ENCODE results near the gene MRFAP1.
"Not testable (repeated sequence)": the region's sequence is repeated elsewhere in the genome, so short reads cannot be mapped to it uniquely, and the experiment has no call there.

Gene MRFAP1

DNA sequence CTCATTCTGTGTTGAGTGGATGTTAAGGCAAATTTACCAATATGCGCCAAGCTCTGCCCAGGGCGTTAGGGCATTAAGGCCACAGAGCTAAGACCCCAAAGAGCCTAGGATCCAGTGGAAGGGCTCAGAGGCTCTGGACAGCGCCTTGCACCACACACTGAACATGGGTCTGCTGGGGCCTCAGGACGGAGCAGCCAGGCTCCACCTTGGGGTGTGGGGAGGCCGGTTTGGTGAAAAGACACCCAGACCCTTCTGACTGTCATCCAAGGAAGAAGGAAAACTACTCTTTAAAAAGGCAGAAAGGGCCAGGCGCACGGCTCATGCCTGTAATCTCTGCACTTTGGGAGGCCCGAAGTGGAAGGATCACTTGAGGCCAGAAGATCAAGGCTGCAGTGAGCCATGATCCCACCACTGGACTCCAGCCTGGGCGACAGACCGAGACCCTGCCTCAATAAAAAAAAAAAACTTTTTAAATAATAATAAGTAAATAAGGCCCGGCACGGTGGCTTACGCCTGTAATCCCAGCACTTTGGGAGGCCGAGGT lies 1.3 kb upstream of the MRFAP1 start:
- no peak for DNase-seq

GRCh38 chr4:6641164-6641970 lies 882 bp downstream of the MRFAP1 start:
- peak; percentile 68 for DNase-seq

GRCh38 chr4:6641971-6642320 lies 1.5 kb downstream of the MRFAP1 start:
- no peak for DNase-seq

DNA sequence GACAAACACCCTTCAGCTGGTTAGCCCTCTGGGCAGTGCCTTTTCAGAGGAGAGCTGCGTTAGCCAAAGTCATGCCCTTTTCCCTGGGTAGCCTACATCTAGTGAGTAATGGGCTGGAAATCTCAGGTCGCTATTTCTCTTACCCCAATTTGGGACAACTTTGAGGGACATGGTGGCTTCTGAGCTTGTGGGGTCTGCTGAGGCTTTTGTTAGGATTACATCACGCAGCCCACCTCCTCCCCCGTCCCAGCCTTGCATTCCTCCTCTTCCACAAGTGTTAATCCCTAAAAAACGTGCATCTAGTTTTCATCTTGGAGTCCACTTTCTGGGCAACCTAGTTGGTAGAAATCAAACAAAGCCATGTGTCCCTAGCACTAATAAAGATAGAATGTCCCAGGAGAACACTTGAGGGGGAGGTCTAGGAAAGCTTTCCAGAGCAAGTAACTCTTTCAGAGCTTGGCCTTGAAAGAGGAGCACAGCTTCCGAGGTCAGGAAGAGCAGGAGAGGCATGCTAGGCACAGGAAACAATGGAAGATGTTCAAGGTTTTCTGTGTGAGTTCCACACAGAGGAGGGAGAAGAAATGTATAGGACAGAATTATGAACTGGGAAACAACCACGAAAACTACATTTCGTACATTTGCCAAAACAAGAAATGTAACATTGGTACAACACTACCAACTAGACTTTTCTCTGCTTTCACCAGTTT lies 2.8 kb downstream of the MRFAP1 start:
- no peak for DNase-seq

DNA sequence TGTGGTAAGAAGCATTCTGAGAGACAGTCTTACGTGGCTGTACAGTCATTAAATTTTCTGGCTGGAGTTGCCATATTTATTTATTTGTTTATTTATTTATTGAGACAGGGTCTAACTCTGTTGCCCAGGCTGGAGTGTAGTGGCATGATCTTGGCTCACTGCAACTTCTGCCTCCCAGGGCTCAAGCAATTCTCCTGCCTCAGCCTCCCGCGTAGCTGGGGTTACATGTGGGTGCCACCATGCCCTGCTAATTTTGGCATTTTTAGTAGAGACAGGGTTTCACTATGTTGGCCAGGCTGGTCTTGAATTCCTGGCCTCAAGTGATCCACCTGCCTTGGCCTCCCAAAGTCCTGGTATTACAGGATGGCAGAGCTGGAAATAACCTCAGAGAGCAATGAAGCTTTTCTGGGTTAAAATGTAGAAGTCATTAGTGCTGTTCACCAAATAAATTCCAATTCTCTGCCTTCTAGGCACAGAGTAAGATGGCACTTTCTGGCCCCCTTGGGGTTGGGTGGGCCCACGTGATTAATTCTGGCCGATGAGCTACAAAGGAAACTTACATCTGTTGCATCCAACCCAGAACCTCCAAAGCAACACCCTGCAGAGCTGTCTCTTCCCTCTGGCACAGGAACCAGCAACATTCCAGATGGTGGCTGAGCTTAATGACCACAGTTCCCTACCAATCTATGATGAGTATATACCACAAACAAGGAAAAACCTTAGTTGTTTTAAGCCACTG lies 4.5 kb downstream of the MRFAP1 start:
- DNase-seq: no peak

GRCh38 chr4:6647169-6647568 lies 6.7 kb downstream of the MRFAP1 start:
- DNase-seq: no peak

DNA sequence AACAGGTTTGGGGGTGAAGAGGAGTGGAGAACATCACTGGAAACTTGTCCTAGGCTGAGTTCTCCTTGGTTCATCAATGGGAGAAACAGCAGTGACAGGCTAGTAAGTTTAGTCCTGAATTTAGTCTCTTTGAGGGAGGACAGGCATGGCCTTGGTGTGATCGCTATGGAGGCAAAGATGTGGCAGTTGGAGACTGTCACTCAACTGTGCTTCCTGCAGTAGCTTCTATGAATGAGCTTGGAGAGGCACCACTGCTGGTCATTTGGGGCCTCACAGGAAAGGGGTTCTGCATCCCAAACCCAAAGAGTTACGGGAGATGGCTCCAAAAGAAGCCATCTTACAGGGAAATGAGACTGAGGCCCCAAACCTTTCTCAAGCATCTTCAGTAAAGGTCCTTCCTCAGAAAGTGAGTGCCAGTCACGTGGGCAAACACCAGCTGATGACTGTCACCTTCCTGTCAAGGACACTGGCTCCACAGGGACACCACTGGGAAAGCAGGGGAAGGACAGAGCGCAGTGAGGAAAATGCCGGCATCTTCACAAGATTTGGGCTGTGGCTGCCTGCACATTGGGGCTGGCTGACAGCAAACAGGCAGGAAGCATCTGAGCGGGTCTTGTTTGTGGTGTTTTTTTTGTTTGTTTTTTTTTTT lies 7.2 kb downstream of the MRFAP1 start:
- no peak for DNase-seq

GRCh38 chr4:6649216-6649615 lies 8.7 kb downstream of the MRFAP1 start:
- no peak for DNase-seq

DNA sequence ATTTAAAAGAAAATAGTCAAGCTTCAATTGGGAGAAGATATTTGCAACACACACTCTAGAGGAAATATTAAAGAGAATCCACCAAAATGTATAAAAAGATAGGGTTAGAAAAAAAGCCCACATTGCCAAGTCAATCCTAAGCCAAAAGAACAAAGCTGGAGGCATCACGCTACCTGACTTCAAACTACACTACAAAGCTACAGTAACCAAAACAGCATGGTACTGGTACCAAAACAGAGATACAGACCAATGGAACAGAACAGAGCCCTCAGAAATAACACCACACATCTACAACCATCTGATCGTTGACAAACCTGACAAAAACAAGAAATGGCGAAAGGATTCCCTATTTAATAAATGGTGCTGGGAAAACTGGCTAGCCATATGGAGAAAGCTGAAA lies 13.7 kb downstream of the MRFAP1 start:
- DNase-seq: not testable (repeated sequence)

- DNase-seq: not testable (repeated sequence)
Observed at GRCh38 chr4:6655291-6655690, 14.8 kb downstream of the MRFAP1 start.

GRCh38 chr4:6655924-6656323 lies 15.4 kb downstream of the MRFAP1 start:
- no peak for DNase-seq

DNA sequence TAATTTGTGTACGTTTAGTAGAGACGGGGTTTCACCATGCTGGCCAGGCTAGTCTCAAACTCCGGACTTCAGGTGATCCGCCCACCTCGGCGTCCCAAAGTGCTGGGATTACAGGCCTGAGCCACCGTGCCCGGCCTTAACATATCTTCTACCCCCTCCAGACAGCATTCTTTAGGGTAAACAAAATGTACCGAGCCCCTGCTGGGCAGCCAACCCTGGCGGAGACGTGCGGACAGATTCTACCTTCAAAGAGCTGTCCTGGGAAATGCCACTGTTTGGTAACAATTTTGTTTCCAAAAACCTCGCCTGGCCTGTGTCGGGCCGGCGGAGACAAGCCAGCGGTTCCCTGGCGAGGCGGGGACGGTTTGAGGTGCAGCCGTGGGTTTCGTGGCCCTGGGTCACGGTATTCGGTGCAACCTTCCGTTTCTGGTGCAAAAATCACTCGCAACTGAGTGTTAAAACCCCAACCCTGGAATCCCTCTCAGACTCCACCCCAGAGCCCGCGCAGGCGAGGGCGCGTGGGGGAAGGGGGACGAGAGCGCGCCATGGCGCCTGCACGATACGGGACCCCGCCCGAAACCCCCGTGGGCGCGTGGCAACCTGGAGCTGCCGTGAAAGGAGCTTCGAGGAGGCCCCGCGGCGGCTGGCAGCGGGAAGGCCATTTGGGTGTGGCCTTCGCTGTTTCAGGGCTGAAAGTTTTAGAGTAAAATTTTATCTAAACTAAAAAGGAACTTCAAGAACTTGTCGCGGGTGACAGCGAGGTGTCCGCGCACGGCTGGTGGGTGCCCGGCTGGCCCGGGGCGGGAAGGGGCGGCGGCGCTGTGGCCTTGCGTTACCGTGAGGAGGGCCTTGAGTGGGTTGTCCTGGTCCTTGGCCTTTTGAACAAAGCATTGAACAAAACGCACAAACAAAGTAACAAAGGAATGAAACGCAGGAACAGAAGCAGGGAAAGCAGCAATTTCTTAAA lies 17.0 kb downstream of the MRFAP1 start:
- DNase-seq: no peak

GRCh38 chr4:6658209-6658595 lies 17.7 kb downstream of the MRFAP1 start:
- no peak for DNase-seq

- DNase-seq: peak; percentile 65
Observed at GRCh38 chr4:6658597-6659075, 18.2 kb downstream of the MRFAP1 start.

DNA sequence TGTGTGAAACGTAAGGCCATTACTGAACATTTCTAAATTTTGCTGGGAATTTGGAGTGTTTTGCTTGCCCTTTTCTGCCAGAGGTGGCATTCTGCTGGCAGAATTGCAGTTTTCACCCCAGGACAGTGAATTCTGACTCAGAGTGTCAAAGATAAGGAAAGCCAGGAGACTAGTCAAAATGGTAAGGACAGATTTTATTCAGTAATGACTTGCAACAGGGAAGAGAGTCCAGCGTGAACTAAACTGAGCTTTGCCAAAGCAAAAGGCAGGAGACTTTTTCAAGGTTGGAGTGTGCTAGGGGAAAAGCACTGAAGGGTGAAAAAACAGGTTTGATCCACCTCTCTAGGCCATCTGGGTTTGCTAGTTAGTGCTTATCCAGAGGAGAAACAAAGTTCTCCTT lies 19.4 kb downstream of the MRFAP1 start:
- DNase-seq: no peak

DNA sequence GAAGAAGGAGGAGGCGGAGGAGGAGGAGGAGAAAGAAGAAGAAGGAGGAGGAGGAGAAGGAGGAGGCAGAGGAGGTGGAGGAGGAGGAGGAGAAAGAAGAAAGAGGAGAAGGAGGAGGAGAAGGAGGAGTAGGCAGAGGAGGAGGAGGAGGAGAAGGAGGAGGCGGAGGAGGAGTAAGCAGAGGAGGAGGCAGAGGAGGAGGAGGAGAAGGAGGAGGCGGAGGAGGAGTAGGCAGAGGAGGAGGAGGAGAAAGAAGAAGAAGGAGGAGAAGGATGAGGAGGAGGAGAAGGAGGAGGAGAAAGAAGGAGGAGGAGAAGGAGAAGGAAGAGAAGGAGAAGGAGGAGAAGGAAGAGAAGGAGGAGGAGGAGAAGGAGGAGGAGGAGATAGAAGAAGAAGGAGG lies 19.9 kb downstream of the MRFAP1 start:
- no peak for DNase-seq

GRCh38 chr4:6662591-6662990 lies 22.1 kb downstream of the MRFAP1 start:
- no peak for DNase-seq

GRCh38 chr4:6663596-6664393 lies 23.3 kb downstream of the MRFAP1 start:
- DNase-seq: no peak

- no peak for DNase-seq
Observed at GRCh38 chr4:6665320-6665654, 24.8 kb downstream of the MRFAP1 start.

- no peak for DNase-seq
Observed at GRCh38 chr4:6668391-6668790, 27.9 kb downstream of the MRFAP1 start.

DNA sequence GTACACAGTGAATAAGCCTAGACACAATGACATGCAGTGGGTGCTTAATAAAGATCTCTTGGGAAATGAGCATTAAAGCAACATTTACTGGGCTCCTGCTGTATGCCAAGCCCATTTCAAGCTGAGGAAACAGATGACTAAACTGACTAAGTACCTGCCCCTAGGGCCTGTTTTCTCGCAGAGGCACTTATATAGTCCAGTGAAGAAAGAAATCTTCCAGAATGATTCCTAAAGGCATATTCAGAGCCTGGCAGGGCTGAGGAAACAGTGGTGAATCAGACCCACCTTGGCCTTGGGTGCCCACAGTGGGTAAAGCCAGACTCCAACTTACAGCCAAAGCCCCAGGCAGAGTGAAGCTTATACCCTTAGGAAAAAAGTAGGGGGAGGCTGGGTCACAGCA lies 31.2 kb downstream of the MRFAP1 start:
- no peak for DNase-seq
